Activated naive CD8-positive, alpha-beta T cell treated with anti-CD3 and anti-CD28 coated beads, Interleukin-2, amount 10 ng/mL, durations not matched to agents 7 days and 5 days (primary cell): ENCODE measurements around the gene EFNA3. TPM values are rescaled to one million over a fixed set of nuclear protein-coding genes. Genes with fewer than 3 reads are reported as not detected.
"Not testable (repeated sequence)": the region's sequence is repeated elsewhere in the genome, so short reads cannot be mapped to it uniquely, and the experiment has no call there.

Experiments used
- ATAC-seq: fragments of 150-1000 bp; cut with Tn5 transposase; one replicate; pipeline ENCODE4 v1.10.0; 2021; ENCODE audit warnings: low read depth, moderate library complexity
- POLR2A ChIA-PET: fragments of 350-600 bp; sonication (Branson Sonifier 250); formaldehyde crosslinking; loops from one replicate; lab custom pipeline; 2021; ENCODE audit warnings: antibody characterized with exemption; lab: Charles Lee
- DNase-seq: peaks from one replicate; pipeline ENCODE4 v3.0.0; 2021
- H3K27ac Mint-ChIP-seq: one replicate; pipeline ENCODE4 v1.8.0; 2022; ENCODE audit warnings: mild to moderate bottlenecking, mixed read lengths
- H3K27me3 Mint-ChIP-seq: one replicate; pipeline ENCODE4 v1.8.0; 2022; ENCODE audit warnings: mild to moderate bottlenecking, moderate library complexity, mixed read lengths
- H3K36me3 Mint-ChIP-seq: one replicate; pipeline ENCODE4 v1.8.0; 2021; ENCODE audit warnings: mild to moderate bottlenecking, mixed read lengths
- H3K4me1 Mint-ChIP-seq: one replicate; pipeline ENCODE4 v1.8.0; 2021; ENCODE audit warnings: mixed read lengths
- H3K4me3 Mint-ChIP-seq: one replicate; pipeline ENCODE4 v1.8.0; 2022; ENCODE audit warnings: mild to moderate bottlenecking, moderate library complexity, mixed read lengths
- H3K9me3 Mint-ChIP-seq: one replicate; pipeline ENCODE4 v1.8.0; 2021; ENCODE audit warnings: mixed read lengths
- total RNA-seq, 2 experiments: library from RNA; stranded (reverse); gene quantifications; one replicate each; pipeline ENCODE4 v1.2.3, GENCODE V29; 2021

EFNA3 gene
- total RNA-seq, 2 experiments from 2014 or later, result 3.6 to 4.2 TPM

GRCh38 chr1:155104605-155105534, 26.2 kb downstream of the EFNA3 start:
- no peak for ATAC-seq
- Mint-ChIP-seq H3K4me3 (no peak overlapping the region), H3K9me3 (no peaks in the 10 kb centered on the region), H3K27me3 (peaks cover 11% of the 10 kb centered on the region), H3K27ac (no peak overlapping the region), H3K36me3 (no peaks in the 10 kb centered on the region), H3K4me1 (no peaks in the 10 kb centered on the region)
- POLR2A ChIA-PET, result no interaction called here
- no peak for DNase-seq

DNA sequence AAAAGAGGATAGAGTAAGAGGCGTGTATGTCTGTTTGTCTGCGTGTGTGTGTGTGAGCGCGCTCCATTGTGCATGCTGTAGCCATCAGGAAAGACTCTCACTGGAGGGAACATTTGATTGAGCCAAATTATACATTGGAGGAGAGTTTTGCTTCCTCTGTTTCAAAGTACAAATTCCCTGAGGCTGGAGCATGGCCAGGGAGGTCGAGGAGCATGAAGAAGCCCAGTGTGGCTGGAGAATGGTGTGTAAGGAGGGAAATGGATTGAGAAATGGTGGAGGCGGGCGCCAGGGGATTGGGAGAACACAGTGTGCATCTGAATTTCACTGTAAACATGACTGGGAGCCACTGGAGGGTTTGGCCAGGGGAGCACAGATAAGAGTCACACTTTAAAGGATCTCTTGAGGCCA, 27.0 kb downstream of the EFNA3 start:
- DNase-seq (no peak), ATAC-seq (no peak)
- no peaks in the 10 kb centered on the region for H3K36me3 Mint-ChIP-seq
- H3K4me1 Mint-ChIP-seq, result no peaks in the 10 kb centered on the region
- no peak overlapping the region for H3K27ac Mint-ChIP-seq
- no peaks in the 10 kb centered on the region for H3K9me3 Mint-ChIP-seq
- H3K4me3 Mint-ChIP-seq, result no peak overlapping the region
- POLR2A ChIA-PET, result no interaction called here
- peaks cover 11% of the 10 kb centered on the region for H3K27me3 Mint-ChIP-seq

GRCh38 chr1:155106862-155107261, 28.2 kb downstream of the EFNA3 start:
- no peaks in the 10 kb centered on the region for H3K4me1 Mint-ChIP-seq
- H3K27ac Mint-ChIP-seq, result no peak overlapping the region

GRCh38 chr1:155107309-155108264, 28.9 kb downstream of the EFNA3 start:
- Mint-ChIP-seq H3K9me3 (no peaks in the 10 kb centered on the region), H3K27me3 (peaks cover 13% of the 10 kb centered on the region), H3K4me3 (no peak overlapping the region), H3K36me3 (no peaks in the 10 kb centered on the region), H3K4me1 (no peaks in the 10 kb centered on the region), H3K27ac (no peak overlapping the region)
- POLR2A ChIA-PET, result no interaction called here
- DNase-seq, result no peak
- ATAC-seq, result no peak

More at GRCh38 chr1:155106862-155107261, 28.2 kb downstream of the EFNA3 start:
- ATAC-seq (no peak), DNase-seq (no peak)
- no peak overlapping the region for H3K4me3 Mint-ChIP-seq
- H3K27me3 Mint-ChIP-seq, result peaks cover 13% of the 10 kb centered on the region
- POLR2A ChIA-PET, result no interaction called here
- no peaks in the 10 kb centered on the region for H3K36me3 Mint-ChIP-seq
- no peaks in the 10 kb centered on the region for H3K9me3 Mint-ChIP-seq

DNA sequence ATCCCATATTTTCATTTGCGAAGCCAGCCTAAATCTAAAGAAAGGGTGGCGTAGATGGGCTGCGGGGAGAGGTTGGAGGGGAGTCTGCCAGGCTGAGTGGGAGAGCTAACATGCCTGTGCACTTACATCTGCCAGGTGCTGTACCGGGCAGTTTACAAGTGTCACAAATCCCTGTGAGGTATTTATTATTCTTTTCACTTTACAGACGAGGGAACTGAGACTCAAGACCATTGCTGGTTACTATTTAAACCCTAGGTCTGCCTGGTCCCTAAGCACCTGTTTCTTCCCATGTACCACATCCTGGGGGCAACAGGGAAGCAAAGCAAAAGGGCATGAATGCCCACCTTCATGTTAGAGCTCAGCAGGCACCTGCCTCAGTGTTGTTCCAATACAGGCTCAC, 29.7 kb downstream of the EFNA3 start:
- no peaks in the 10 kb centered on the region for H3K4me1 Mint-ChIP-seq
- no peak for DNase-seq
- no peaks in the 10 kb centered on the region for H3K36me3 Mint-ChIP-seq
- ATAC-seq, result no peak
- H3K27me3 Mint-ChIP-seq, result peaks cover 13% of the 10 kb centered on the region
- no peak overlapping the region for H3K4me3 Mint-ChIP-seq
- POLR2A ChIA-PET, result no interaction called here
- no peak overlapping the region for H3K27ac Mint-ChIP-seq
- no peaks in the 10 kb centered on the region for H3K9me3 Mint-ChIP-seq

DNA sequence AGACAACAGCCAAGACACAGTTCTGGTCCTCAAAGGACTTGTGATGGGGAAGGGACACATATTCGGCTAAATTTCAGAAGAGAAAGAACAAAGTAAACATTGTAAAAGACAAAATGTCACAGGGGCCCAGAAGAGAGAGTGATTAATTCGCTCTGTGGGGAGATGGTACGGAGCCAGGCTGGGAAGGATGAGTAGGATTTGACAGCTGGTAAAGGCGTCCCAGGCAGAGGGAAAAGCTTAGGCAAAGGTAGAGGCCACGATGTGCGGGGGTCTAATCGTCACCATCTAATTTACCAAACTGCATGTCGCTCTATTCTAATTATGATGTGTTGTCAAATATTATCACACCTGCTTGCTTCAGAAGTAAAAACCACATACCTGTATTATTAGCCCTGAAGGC, 31.7 kb downstream of the EFNA3 start:
- no peaks in the 10 kb centered on the region for H3K4me1 Mint-ChIP-seq
- peak overlapping the region; percentile 5 for H3K27ac Mint-ChIP-seq
- no peaks in the 10 kb centered on the region for H3K36me3 Mint-ChIP-seq
- H3K27me3 Mint-ChIP-seq, result peaks cover 9% of the 10 kb centered on the region
- POLR2A ChIA-PET, result no interaction called here
- H3K9me3 Mint-ChIP-seq, result no peaks in the 10 kb centered on the region
- no peak for DNase-seq
- H3K4me3 Mint-ChIP-seq, result no peak overlapping the region
- no peak for ATAC-seq

DNA sequence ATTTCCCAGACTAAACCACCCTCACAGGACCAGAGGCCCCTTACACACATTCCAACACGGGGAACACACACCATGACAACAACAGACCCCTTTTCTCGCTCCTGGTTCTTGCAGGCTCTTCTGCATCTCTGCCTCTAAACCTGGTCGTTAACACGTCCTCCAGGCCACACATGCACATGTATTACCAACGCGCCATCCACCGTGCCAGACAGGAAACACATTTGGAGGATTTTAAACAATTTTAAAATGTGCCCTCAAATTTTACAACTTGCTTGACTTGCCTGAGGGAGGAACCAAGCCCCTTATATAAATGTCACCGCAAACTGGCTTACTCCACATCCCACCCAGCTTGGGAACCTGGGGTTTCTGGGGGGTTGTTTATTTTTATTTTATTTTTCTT, 32.2 kb downstream of the EFNA3 start:
- ATAC-seq (no peak), DNase-seq (no peak)
- no peak overlapping the region for H3K27ac Mint-ChIP-seq
- no peak overlapping the region for H3K4me3 Mint-ChIP-seq
- H3K9me3 Mint-ChIP-seq, result no peaks in the 10 kb centered on the region
- POLR2A ChIA-PET, result no interaction called here
- peaks cover 5% of the 10 kb centered on the region for H3K27me3 Mint-ChIP-seq
- H3K4me1 Mint-ChIP-seq, result no peaks in the 10 kb centered on the region
- no peaks in the 10 kb centered on the region for H3K36me3 Mint-ChIP-seq

- ATAC-seq (no peak), DNase-seq (no peak)
- POLR2A ChIA-PET, result no interaction called here
These were observed 34.9 kb downstream of the EFNA3 start for GRCh38 chr1:155113450-155113980.

DNA sequence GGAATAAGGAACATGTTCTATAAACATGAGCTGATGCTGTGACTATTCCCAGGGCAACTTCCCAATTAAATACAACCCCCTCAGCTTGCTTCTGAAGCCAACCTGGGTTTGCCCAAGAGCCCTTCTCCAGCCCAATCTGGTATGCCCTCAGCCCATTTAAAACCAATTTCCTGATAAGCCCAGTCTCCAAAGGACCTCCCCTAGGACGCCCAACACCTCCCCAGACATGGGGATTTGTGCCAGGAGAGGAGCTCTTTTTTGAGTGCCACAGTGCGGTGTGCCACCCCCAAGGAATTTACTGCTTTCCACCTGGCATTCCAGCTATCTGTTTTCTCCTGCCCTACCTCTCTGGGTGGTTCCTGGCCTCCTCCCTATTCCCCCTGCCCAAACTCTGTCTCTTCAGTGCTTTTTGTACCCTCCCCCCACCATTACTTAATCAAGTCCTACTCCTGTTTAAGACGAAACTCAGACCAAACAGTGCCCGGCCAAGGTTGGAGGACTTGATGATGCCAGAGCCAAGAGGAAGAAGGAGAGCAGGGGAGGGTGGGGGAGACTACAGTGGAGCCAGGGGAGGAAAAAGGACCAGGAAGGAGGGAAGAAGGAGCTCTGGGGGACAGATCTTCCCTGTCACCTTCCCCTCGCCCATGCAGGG, 37.6 kb downstream of the EFNA3 start:
- H3K36me3 Mint-ChIP-seq, result no peaks in the 10 kb centered on the region
- no peak overlapping the region for H3K4me3 Mint-ChIP-seq
- no peaks in the 10 kb centered on the region for H3K4me1 Mint-ChIP-seq
- peaks cover 18% of the 10 kb centered on the region for H3K27me3 Mint-ChIP-seq
- no peak overlapping the region for H3K27ac Mint-ChIP-seq
- no peak for DNase-seq
- POLR2A ChIA-PET, result no interaction called here
- H3K9me3 Mint-ChIP-seq, result no peaks in the 10 kb centered on the region
- ATAC-seq, result no peak

More at GRCh38 chr1:155113450-155113980, 34.9 kb downstream of the EFNA3 start:
- Mint-ChIP-seq H3K4me3 (no peak overlapping the region), H3K27me3 (peaks cover 6% of the 10 kb centered on the region), H3K4me1 (no peaks in the 10 kb centered on the region), H3K36me3 (no peaks in the 10 kb centered on the region), H3K9me3 (no peaks in the 10 kb centered on the region), H3K27ac (no peak overlapping the region)

DNA sequence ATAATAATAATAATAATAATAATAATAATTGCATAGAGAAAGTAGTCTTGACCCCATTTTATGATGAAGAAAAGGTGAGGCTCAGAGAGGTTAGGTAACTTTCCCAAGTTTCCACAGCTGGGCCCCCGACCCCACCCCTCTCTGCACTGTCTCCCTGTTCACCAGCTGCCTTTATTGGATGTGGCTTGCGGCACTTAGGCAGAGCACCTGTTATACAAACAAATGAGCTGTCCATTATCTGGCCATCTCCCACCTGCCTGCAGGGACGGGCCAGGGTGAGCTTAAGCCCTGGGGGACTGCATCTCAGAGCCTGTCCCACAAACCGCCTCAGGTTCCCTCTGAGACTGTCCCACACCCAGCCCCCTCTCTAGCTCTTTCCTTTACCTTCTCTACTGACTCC, 39.0 kb downstream of the EFNA3 start:
- Mint-ChIP-seq H3K4me1 (no peaks in the 10 kb centered on the region), H3K4me3 (no peak overlapping the region), H3K27me3 (peaks cover 18% of the 10 kb centered on the region), H3K9me3 (no peaks in the 10 kb centered on the region), H3K27ac (no peak overlapping the region), H3K36me3 (no peaks in the 10 kb centered on the region)
- POLR2A ChIA-PET, result interaction anchor here (0.6 to 0.7 kb wide), 2 partner anchors 13 to 55 kb away, joined by 3 to 5 read pairs; partner anchors contain the start of gene KRTCAP2
- DNase-seq (no peak), ATAC-seq (no peak)

DNA sequence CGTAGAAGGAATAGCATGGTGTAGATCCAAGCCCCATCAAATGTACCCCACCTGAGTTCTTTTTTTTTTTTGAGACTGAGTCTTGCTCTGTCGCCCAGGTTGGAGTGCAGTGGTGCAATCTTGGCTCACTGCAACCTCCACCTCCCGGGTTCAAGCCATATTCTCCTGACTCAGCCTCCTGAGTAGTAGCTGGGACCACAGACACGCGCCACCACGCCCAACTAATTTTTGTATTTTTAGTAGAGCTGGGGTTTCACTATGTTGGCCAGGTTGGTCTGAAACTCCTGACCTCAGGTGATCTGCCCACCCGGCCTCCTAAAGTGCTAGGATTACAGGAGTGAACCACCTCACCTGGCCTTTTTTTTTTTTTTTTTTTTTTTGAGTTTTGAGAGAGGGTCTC, 39.5 kb downstream of the EFNA3 start:
- not testable (repeated sequence) for H3K4me3 Mint-ChIP-seq, H3K9me3 Mint-ChIP-seq, ATAC-seq, H3K36me3 Mint-ChIP-seq, H3K4me1 Mint-ChIP-seq, DNase-seq, H3K27ac Mint-ChIP-seq
- peaks cover 20% of the 10 kb centered on the region for H3K27me3 Mint-ChIP-seq
- POLR2A ChIA-PET, result interaction anchor here (0.6 kb wide), 1 partner anchor 13 kb away, joined by 5 read pairs; no protein-coding TSS in a partner anchor

GRCh38 chr1:155120253-155120652, 41.6 kb downstream of the EFNA3 start:
- ATAC-seq, result no peak
- H3K27ac Mint-ChIP-seq, result no peak overlapping the region

DNA sequence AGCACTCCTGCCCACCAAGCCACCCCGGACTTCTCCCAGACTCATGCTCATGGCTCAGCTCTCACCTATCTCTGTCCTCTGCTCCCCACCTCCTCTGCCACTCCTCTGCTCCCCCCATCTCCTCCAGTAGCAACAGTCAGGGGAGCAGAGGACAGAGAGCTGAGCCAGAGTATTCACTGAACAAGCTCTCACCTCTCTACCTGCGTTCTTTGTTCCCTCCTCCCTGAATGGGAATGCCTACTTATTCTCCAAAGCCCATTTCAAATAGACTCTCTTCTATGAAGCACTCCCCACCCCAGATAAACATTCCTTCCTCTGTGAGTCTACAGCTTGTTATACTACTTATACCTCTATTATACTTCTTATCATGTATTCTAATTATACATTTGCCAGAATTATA, 42.6 kb downstream of the EFNA3 start:
- ATAC-seq, result no peak
- no peaks in the 10 kb centered on the region for H3K9me3 Mint-ChIP-seq
- no peaks in the 10 kb centered on the region for H3K36me3 Mint-ChIP-seq
- H3K27ac Mint-ChIP-seq, result no peak overlapping the region
- H3K4me1 Mint-ChIP-seq, result no peaks in the 10 kb centered on the region
- H3K4me3 Mint-ChIP-seq, result no peak overlapping the region
- peaks cover 37% of the 10 kb centered on the region for H3K27me3 Mint-ChIP-seq
- no peak for DNase-seq
- POLR2A ChIA-PET, result no interaction called here

More at GRCh38 chr1:155120253-155120652, 41.6 kb downstream of the EFNA3 start:
- no peaks in the 10 kb centered on the region for H3K9me3 Mint-ChIP-seq
- DNase-seq, result no peak
- peaks cover 31% of the 10 kb centered on the region for H3K27me3 Mint-ChIP-seq
- no peaks in the 10 kb centered on the region for H3K36me3 Mint-ChIP-seq
- no peak overlapping the region for H3K4me3 Mint-ChIP-seq
- no peaks in the 10 kb centered on the region for H3K4me1 Mint-ChIP-seq
- POLR2A ChIA-PET, result no interaction called here
